ENCODE data around the gene MACROH2A2. TPM values are rescaled to one million over a fixed set of nuclear protein-coding genes. Genes with fewer than 3 reads are reported as not detected.

MACROH2A2 gene
- total and polyA plus RNA-seq, 2 of the 8 experiments (the other 6 are each of a cell fraction or from before 2014, with no cell fraction given) = 7.9 to 9.3 TPM

- Histone ChIP-seq H3K4me1 (replicated peaks in 1 of 4; ENCODE audit: control insufficient read depth in 3 of 4, insufficient read depth in 4 of 4, low read length in 3 of 4) (peaks cover 0 to 10% (median 1%) of the 10 kb centered on the region in 4 experiments; a peak in 4 of 7 replicates), H4K8ac (ENCODE audit: extremely low read depth, insufficient read depth, low read length) (no peak overlapping the region), H3K23ac (ENCODE audit: insufficient read length) (no peak overlapping the region), H3K14ac (ENCODE audit: insufficient read length) (no peak overlapping the region), H2AFZ (ENCODE audit: low read length) (no peak overlapping the region), H3K9me3 (ENCODE audit: insufficient read depth in 2 of 2, low read depth in 1 of 2, low read length in 1 of 2) (no peaks in the 10 kb centered on the region), H2BK120ac (replicated peaks; ENCODE audit: low read depth, low read length) (no peak overlapping the region), H2BK20ac (ENCODE audit: low read length) (no peak overlapping the region), H3K27ac (ENCODE audit: low read depth, low read length) (no peak overlapping the region), H3K27me3 (replicated peaks in 1 of 4; ENCODE audit: control insufficient read depth in 3 of 4, extremely low read depth in 1 of 4, insufficient read depth in 3 of 4, low read length in 3 of 4) (peaks cover 27 to 67% (median 55%) of the 10 kb centered on the region in 4 experiments), H2AK5ac (ENCODE audit: low read depth, low read length) (no peak overlapping the region), H3K36me3 (ENCODE audit: control insufficient read depth in 2 of 4, insufficient read depth in 4 of 4, low read length in 3 of 4) (no peaks in the 10 kb centered on the region), H3K56ac (replicated peaks; ENCODE audit: insufficient read length, low read depth, low read length) (no peak overlapping the region), H4K20me1 (replicated peaks in 1 of 2; ENCODE audit: control insufficient read depth in 1 of 2, insufficient read depth in 2 of 2, low read length in 2 of 2) (peaks cover 3% of the 10 kb centered on the region in 2 experiments), H3K4me2 (ENCODE audit: insufficient read depth in 1 of 2, low read depth in 2 of 2, low read length in 2 of 2) (peak overlapping the region; percentile 80 to 96), H2BK5ac (ENCODE audit: low read depth, low read length) (no peak overlapping the region), H3K23me2 (ENCODE audit: low read depth, low read length) (peaks cover 10% of the 10 kb centered on the region), H3K79me1 (ENCODE audit: low read depth, low read length) (no peaks in the 10 kb centered on the region), H3K79me2 (ENCODE audit: control insufficient read depth in 1 of 2, insufficient read depth in 2 of 2, low read length in 2 of 2) (no peaks in the 10 kb centered on the region), H4K5ac (ENCODE audit: insufficient read length, low read depth, low read length) (no peak overlapping the region), H3K4me3 (ENCODE audit: extremely low read depth in 1 of 4, insufficient read depth in 2 of 4, low read depth in 3 of 4, low read length in 4 of 4) (peak overlapping the region in 3 of 4 experiments; percentile 79 to 85 (median 83); a peak in 5 of 8 replicates), H4K91ac (replicated peaks; ENCODE audit: insufficient read length, low read length) (no peak overlapping the region), H3K18ac (ENCODE audit: extremely low read depth, low read length) (no peak overlapping the region), H2BK15ac (ENCODE audit: low read length) (no peak overlapping the region), H2BK12ac (ENCODE audit: low read depth, low read length) (no peak overlapping the region), H3K4ac (replicated peaks; ENCODE audit: insufficient read length, low read depth, low read length) (no peak overlapping the region), H3K9ac (replicated peaks in 1 of 4; ENCODE audit: extremely low read depth in 1 of 4, low read depth in 3 of 4, low read length in 3 of 4) (no peak overlapping the region)
- WGBS, 2 experiments (ENCODE audit: extremely low coverage in 1 of 2, insufficient coverage in 1 of 2, insufficient read length in 1 of 2, insufficient replicate concordance in 2 of 2, low coverage in 1 of 2, low lambda C conversion rate in 2 of 2, missing lambda C conversion rate in 1 of 2) = 68% methylated on average over 6 of the region's 6 CpGs; no CpG with 5 or more reads in 1 of the 2 experiments
- CTCF ChIA-PET (ENCODE audit: partially characterized antibody) = interaction anchor here (0.6 to 4.3 kb wide), 19 partner anchors 9 to 812 kb away, joined by 3 to 26 read pairs (median 3); partner anchors contain the start of gene TYSND1
- FAIRE-seq = no peak
- no peak for DNase-seq (ENCODE audit: low read depth in 1 of 2, low spot score in 2 of 2)
- POLR2A ChIA-PET (ENCODE audit: partially characterized antibody) = interaction anchor here (0.6 to 1.1 kb wide), 8 partner anchors 9 to 75 kb away, joined by 3 to 4 read pairs (median 3); no protein-coding TSS in a partner anchor
- TF ChIP-seq EZH2 (IDR thresholded peaks at IDR 0.05; ENCODE audit: low read depth, low read length, severe bottlenecking) (peak; percentile 16), TCF12 (IDR thresholded peaks at IDR 0.05; ENCODE audit: low read depth, low read length) (no peak), SRF (IDR thresholded peaks at IDR 0.05; ENCODE audit: low read depth, low read length) (no peak), RXRA (IDR thresholded peaks at IDR 0.05; ENCODE audit: insufficient read depth, low read depth, low read length) (no peak), POLR2AphosphoS5 (IDR thresholded peaks at IDR 0.05; ENCODE audit: low read depth, low read length) (no peak), ASH2L (IDR thresholded peaks at IDR 0.05; ENCODE audit: low read length) (no peak), CREB1 (IDR thresholded peaks at IDR 0.05) (no peak), RNF2 (IDR thresholded peaks at IDR 0.05; ENCODE audit: borderline replicate concordance, low read depth, low read length, missing control alignments, poor library complexity, severe bottlenecking) (peak; percentile 47)
Observed at GRCh38 chr10:70051848-70052247, 798 bp upstream of the MACROH2A2 start.
